ENCODE measurements around the gene RBM23. TPM values are rescaled to one million over a fixed set of nuclear protein-coding genes. Genes with fewer than 3 reads are reported as not detected.

The RBM23 gene
- total RNA-seq, 1 experiment from 2014 or later, result 42.4 TPM

DNA sequence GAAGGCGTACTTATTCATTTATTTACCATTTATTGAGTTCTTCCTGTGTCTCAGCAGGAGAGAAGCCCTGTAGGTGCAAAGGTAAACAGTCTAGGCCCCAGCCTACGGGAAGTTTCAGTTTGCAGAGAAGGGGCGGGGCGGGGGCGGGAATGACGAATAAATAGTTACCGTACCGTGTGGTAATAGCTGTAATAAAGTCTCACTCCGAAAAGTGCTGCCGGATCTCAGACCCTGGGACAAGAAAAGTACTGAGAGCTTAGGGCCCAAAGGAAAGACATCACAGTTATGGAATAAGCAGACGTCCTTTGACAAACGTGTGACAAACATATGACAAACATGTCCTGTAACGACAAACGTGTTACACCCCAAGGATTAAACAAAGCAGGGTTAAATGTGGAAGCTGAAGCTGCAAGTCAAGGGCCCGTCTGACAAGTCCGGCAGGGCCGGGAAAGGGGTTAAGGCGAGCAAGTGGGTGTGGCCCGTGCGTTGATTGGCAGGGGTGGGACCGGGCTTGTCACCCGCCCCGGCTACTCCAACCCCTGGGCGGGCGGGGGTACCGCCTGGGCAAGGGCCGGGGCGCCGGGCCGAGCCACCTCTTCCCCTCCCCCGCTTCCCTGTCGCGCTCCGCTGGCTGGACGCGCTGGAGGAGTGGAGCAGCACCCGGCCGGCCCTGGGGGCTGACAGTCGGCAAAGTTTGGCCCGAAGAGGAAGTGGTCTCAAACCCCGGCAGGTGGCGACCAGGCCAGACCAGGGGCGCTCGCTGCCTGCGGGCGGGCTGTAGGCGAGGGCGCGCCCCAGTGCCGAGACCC, 47.5 kb downstream of the RBM23 start, which contains the start of gene LRP10:
Gene LRP10, plus strand, starts transcription at position 517 of the 809 bp plus-strand sequence. CDS start 564 bp downstream, outside the sequence.
- peaks cover 11% of the 10 kb centered on the region for H3K36me3 Mint-ChIP-seq
- ChIA-PET CTCF (interaction anchor here (0.7 to 3.8 kb wide), 28 partner anchors 9 to 301 kb away, joined by 3 to 57 read pairs (median 4); partner anchors contain the start of genes ABHD4, PRMT5, RBM23 and REM2), POLR2A (interaction anchor here (0.7 to 4.1 kb wide), 5 partner anchors 12 to 49 kb away, joined by 3 to 32 read pairs (median 4); partner anchors contain the start of gene REM2)
- peak within 1 kb of the TSS; percentile 83 for H3K4me3 Mint-ChIP-seq
- no peaks in the 10 kb centered on the region for H3K9me3 Mint-ChIP-seq
- H3K27me3 Mint-ChIP-seq (ENCODE audit: low read depth), result no peaks in the 10 kb centered on the region
- peaks cover 18% of the 10 kb centered on the region for H3K4me1 Mint-ChIP-seq
- peak; percentile 87 for ATAC-seq
- H3K27ac Mint-ChIP-seq, result peak within 1 kb of the TSS; percentile 100
- DNase-seq (ENCODE audit: low spot score), result peak; percentile 97
- TF ChIP-seq SMAD3 (CRISPR knock-in tag; IDR thresholded peaks at IDR 0.05; ENCODE audit: borderline replicate concordance), result no peak
- no peak for TF ChIP-seq JUN (CRISPR knock-in tag; IDR thresholded peaks at IDR 0.05)
- TF ChIP-seq NR3C1 (CRISPR knock-in tag; conservative IDR thresholded peaks at IDR 0.05; ENCODE audit: low read depth), result no peak
- TF ChIP-seq ARID4B (CRISPR knock-in tag; IDR thresholded peaks at IDR 0.05; ENCODE audit: borderline replicate concordance), result no peak
- TF ChIP-seq, protein P1, sequence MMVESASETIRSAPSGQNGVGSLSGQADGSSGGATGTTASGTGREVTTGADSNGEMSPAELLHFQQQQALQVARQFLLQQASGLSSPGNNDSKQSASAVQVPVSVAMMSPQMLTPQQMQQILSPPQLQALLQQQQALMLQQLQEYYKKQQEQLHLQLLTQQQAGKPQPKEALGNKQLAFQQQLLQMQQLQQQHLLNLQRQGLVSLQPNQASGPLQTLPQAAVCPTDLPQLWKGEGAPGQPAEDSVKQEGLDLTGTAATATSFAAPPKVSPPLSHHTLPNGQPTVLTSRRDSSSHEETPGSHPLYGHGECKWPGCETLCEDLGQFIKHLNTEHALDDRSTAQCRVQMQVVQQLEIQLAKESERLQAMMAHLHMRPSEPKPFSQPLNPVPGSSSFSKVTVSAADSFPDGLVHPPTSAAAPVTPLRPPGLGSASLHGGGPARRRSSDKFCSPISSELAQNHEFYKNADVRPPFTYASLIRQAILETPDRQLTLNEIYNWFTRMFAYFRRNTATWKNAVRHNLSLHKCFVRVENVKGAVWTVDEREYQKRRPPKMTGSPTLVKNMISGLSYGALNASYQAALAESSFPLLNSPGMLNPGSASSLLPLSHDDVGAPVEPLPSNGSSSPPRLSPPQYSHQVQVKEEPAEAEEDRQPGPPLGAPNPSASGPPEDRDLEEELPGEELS (CRISPR knock-in tag; IDR thresholded peaks at IDR 0.05), result peak; percentile 64; the same call in 1 of the 2 replicates
- TF ChIP-seq FOXK1 (CRISPR knock-in tag; IDR thresholded peaks at IDR 0.05), result peak; percentile 58; the same call in 1 of the 2 replicates
- no peak for TF ChIP-seq FOXJ3 (CRISPR knock-in tag; IDR thresholded peaks at IDR 0.05; ENCODE audit: borderline replicate concordance)
- no peak for TF ChIP-seq EMX1 (CRISPR knock-in tag; IDR thresholded peaks at IDR 0.05)
- TF ChIP-seq SMAD4 (CRISPR knock-in tag; IDR thresholded peaks at IDR 0.05), result no peak
- no peak for TF ChIP-seq ERG (CRISPR knock-in tag; IDR thresholded peaks at IDR 0.05)
- TF ChIP-seq, protein P2, sequence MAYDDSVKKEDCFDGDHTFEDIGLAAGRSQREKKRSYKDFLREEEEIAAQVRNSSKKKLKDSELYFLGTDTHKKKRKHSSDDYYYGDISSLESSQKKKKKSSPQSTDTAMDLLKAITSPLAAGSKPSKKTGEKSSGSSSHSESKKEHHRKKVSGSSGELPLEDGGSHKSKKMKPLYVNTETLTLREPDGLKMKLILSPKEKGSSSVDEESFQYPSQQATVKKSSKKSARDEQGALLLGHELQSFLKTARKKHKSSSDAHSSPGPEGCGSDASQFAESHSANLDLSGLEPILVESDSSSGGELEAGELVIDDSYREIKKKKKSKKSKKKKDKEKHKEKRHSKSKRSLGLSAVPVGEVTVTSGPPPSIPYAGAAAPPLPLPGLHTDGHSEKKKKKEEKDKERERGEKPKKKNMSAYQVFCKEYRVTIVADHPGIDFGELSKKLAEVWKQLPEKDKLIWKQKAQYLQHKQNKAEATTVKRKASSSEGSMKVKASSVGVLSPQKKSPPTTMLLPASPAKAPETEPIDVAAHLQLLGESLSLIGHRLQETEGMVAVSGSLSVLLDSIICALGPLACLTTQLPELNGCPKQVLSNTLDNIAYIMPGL (CRISPR knock-in tag; IDR thresholded peaks at IDR 0.05), result peak; percentile 63; the same call in 1 of the 2 replicates
- TF ChIP-seq ZNF219 (CRISPR knock-in tag; IDR thresholded peaks at IDR 0.05; ENCODE audit: borderline replicate concordance), result no peak
- 0 out of 2 replicates have a peak, but pooled peaks have one; percentile 47 for TF ChIP-seq FOXP1 (CRISPR knock-in tag; IDR thresholded peaks at IDR 0.05; ENCODE audit: borderline replicate concordance)
- TF ChIP-seq SP1 (CRISPR knock-in tag; conservative IDR thresholded peaks at IDR 0.05), result peak; percentile 95
- TF ChIP-seq ZNF396 (CRISPR knock-in tag; IDR thresholded peaks at IDR 0.05; ENCODE audit: borderline replicate concordance), result no peak
- TF ChIP-seq JAZF1 (CRISPR knock-in tag; IDR thresholded peaks at IDR 0.05), result no peak
- TF ChIP-seq GABPB1 (CRISPR knock-in tag; IDR thresholded peaks at IDR 0.05), result peak; percentile 58; the same call in 1 of the 2 replicates
- TF ChIP-seq RELA (CRISPR knock-in tag; IDR thresholded peaks at IDR 0.05; ENCODE audit: borderline replicate concordance), result no peak
- TF ChIP-seq NFYB (CRISPR knock-in tag; conservative IDR thresholded peaks at IDR 0.05; ENCODE audit: low read depth), result 0 out of 2 replicates have a peak, but pooled peaks have one; percentile 17
- no peak for TF ChIP-seq PRRX2 (CRISPR knock-in tag; IDR thresholded peaks at IDR 0.05)
- no peak for TF ChIP-seq MAX (CRISPR knock-in tag; IDR thresholded peaks at IDR 0.05)
- no peak for TF ChIP-seq ZNF232 (CRISPR knock-in tag; IDR thresholded peaks at IDR 0.05)
- TF ChIP-seq, protein P3, sequence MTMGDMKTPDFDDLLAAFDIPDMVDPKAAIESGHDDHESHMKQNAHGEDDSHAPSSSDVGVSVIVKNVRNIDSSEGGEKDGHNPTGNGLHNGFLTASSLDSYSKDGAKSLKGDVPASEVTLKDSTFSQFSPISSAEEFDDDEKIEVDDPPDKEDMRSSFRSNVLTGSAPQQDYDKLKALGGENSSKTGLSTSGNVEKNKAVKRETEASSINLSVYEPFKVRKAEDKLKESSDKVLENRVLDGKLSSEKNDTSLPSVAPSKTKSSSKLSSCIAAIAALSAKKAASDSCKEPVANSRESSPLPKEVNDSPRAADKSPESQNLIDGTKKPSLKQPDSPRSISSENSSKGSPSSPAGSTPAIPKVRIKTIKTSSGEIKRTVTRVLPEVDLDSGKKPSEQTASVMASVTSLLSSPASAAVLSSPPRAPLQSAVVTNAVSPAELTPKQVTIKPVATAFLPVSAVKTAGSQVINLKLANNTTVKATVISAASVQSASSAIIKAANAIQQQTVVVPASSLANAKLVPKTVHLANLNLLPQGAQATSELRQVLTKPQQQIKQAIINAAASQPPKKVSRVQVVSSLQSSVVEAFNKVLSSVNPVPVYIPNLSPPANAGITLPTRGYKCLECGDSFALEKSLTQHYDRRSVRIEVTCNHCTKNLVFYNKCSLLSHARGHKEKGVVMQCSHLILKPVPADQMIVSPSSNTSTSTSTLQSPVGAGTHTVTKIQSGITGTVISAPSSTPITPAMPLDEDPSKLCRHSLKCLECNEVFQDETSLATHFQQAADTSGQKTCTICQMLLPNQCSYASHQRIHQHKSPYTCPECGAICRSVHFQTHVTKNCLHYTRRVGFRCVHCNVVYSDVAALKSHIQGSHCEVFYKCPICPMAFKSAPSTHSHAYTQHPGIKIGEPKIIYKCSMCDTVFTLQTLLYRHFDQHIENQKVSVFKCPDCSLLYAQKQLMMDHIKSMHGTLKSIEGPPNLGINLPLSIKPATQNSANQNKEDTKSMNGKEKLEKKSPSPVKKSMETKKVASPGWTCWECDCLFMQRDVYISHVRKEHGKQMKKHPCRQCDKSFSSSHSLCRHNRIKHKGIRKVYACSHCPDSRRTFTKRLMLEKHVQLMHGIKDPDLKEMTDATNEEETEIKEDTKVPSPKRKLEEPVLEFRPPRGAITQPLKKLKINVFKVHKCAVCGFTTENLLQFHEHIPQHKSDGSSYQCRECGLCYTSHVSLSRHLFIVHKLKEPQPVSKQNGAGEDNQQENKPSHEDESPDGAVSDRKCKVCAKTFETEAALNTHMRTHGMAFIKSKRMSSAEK (CRISPR knock-in tag; IDR thresholded peaks at IDR 0.05; ENCODE audit: borderline replicate concordance), result no peak

Data from WTC11 (cell line).